Mononuclear cell (primary cell): Measurements from ENCODE around the gene ATP6V0B. TPM values are rescaled to one million over a fixed set of nuclear protein-coding genes. Genes with fewer than 3 reads are reported as not detected.

Source experiments
- H3K27me3 ChIP-seq: 2 replicates; pipeline ENCODE4 v1.6.0; 2011; ENCODE audit warnings: low read length, control low read depth; ENCODE audit not compliant: insufficient read depth
- H3K4me1 ChIP-seq: 2 replicates; pipeline ENCODE4 v1.5.1; 2011; ENCODE audit warnings: mild to moderate bottlenecking, low read length, control low read depth; ENCODE audit not compliant: insufficient read depth
- H3K4me3 ChIP-seq: 2 replicates; pipeline ENCODE4 v1.5.1; 2011; ENCODE audit warnings: mild to moderate bottlenecking, low read length, moderate library complexity
- H3K9me3 ChIP-seq: 2 replicates; pipeline ENCODE4 v1.5.1; 2011; ENCODE audit warnings: low read depth, mild to moderate bottlenecking, control low read depth, low read length
- total RNA-seq: library from RNA; depleted of rRNA; stranded (reverse); fragments of >200 nt; gene quantifications from one replicate; pipeline ENCODE4 v1.2.3, GENCODE V29; 2012

Gene ATP6V0B
- total RNA-seq, 1 donor = 73.1 TPM

DNA sequence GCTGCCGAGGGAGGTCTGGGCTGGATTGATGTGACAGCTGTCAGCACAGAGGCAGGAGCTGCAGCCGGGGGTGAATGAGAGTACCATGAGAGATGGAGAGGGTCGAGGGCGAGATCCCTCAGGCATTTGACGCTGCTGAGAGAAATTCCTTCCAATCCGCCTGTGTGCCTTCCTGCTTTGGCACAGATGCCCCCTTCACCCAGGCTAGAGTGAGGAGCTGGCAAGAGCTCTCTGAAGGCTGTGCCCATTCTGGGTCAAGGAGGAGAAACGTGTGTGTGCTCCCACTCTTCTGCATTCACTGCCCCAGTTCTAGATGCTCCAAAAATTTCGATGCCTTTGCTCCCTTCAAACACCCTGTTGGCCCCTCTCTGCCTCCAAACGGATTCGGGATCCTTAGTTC, 36.4 kb upstream of the ATP6V0B start:
- Histone ChIP-seq H3K4me3 (no peak overlapping the region), H3K4me1 (peaks cover 27% of the 10 kb centered on the region), H3K9me3 (no peaks in the 10 kb centered on the region), H3K27me3 (peaks cover 16% of the 10 kb centered on the region)

DNA sequence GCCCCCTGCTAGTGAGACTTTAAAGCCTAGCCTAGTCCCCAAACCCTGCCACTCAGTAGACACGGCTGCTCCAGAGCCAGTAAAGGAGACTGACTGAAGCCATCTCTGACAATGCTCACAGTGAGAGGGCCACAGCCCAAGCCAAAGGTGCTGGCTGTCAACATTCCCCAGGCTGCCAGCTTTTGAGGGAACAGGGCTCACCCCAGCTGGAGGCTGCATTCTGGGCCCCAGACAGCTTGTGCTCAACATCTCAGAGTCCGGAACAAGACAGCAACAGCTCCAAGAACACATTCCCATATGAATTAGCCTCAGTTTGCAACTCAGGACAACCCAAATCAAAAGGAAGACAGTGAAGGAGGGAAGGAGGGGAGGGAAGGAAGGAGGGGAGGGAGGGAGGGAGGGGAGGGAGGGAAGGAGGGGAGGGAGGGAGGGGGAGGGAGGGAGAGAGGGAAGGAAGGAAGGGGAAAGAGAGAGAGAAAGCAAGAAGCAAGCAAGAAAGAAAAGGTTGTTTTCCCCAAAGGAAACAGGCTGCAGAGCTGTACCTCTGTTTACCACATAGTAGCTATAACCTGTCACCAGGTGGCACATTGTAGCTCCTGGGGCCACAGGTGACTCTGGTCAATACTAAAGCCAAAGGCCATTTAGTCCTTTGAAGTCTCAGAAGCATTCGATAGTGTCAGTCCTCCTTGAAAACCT, 35.7 kb upstream of the ATP6V0B start:
- Histone ChIP-seq H3K4me3 (no peak overlapping the region), H3K9me3 (no peaks in the 10 kb centered on the region), H3K4me1 (peaks cover 20% of the 10 kb centered on the region), H3K27me3 (peaks cover 12% of the 10 kb centered on the region)

DNA sequence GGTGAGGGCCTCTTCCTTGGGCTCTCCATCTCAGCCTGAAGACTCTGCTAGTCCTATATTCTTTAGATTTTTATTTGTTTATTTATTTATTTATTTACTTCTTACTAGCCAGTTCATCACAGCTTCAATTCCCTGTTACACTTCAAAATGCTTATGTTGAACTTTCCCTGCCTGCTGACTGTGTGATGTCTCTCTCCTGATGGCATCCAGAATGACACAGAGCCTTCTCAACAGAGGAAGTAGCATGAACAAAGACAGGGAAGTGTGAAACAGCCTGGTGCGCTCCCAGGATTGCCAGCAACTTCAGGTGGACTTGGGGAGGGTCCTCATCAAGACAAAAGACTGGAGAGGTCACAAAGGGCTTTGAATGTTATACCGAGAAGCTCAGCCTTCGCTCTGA, 32.3 kb upstream of the ATP6V0B start:
- Histone ChIP-seq H3K4me3 (no peak overlapping the region), H3K9me3 (no peaks in the 10 kb centered on the region), H3K4me1 (peaks cover 15% of the 10 kb centered on the region), H3K27me3 (no peaks in the 10 kb centered on the region)

DNA sequence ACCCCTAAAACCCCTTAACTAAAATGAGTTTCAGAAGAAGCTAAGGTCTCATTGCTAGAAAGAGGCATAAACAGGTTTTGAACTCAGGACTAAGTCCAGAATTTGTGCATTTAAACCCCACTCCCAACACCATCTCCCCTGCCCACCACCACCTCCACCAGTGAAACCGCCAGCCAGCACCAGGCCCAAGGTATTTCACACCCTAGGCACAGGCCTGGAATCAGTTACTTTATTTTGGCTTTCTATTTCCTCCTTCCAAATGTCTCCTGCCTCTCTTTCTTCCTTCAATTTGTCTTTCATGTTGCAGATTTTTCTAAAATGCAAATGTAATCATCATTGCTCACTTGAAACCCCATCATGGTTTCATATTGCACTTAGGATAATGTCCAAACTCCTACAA, 29.9 kb upstream of the ATP6V0B start:
- H3K4me1 ChIP-seq = peaks cover 20% of the 10 kb centered on the region
- H3K4me3 ChIP-seq = no peak overlapping the region
- no peaks in the 10 kb centered on the region for H3K27me3 ChIP-seq
- H3K9me3 ChIP-seq = no peaks in the 10 kb centered on the region

DNA sequence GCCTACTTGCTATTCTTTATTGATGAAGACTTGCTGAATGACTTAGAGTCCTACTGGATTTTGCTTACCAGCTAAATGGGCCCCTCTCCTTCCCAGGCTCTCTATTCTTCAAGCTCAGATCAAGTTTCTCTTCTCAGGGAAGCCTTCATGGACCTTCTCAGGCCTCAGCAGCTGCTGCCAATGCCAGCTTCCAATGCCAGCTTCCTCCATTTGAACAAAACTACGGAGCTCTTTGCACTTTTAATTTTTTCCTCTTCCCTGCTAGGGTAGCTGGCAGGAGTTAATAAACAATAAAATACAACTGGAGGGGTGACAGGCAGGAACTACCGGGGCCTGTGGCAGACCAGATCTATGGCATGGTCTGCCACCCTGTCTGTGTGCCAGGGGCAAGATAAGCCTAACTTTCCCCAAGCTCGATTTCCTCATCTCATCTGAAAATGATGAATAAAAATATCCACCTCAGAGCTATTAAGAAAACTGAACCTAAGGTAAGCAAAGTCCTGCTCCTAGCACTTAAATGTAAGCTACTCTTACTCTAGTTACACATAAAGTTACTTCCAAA, 29.0 kb upstream of the ATP6V0B start:
- H3K4me3 ChIP-seq = peak overlapping the region; percentile 74
- peaks cover 20% of the 10 kb centered on the region for H3K4me1 ChIP-seq
- no peaks in the 10 kb centered on the region for H3K9me3 ChIP-seq
- no peaks in the 10 kb centered on the region for H3K27me3 ChIP-seq

DNA sequence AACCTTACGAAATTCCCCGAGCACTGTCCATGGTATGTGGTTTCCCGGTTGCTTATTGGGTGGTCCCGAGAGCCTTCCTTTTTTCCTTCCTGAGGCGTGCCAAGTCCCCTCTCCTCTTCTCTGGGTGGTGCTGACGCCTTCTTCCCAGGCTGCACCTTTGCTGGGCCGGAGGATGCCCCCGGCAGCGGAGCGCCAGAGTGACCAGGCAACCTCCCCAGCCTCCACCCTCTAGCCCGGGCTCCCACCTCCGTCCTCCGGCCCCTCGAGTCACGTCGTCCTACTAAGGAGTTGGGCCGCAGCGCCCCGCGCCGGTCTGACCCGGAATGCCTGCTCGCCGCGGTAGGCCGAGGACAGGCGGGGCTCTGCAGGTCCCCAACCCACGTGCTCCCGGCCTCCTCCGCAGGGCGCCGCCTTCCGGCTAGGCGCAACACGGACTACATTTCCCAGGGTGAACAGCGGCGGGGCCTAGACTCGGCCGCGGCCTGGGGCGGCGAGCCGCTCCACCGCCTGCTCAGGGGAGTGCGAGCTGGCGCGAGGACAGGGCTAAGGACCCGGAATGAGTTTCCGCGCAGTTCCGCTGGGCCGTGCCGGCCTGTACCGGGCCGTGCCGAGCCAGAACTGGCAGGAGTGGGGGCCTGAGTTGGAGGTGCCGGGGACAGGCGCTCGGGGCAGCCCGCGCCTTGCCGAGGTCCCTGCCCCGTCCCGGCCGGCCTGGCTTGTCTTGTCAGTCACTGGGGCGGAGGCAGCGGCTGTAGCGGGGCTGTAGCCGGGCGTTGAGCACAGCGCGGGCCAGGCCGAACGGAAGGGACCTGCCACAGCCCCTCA, 28.3 kb upstream of the ATP6V0B start, which contains the start of gene IPO13:
TSS of gene IPO13 (plus strand) at position 715 of the 825 bp plus-strand sequence. CDS start 651 bp downstream, outside the sequence.
- peak within 1 kb of the TSS; percentile 74 for H3K4me3 ChIP-seq
- peaks cover 20% of the 10 kb centered on the region for H3K4me1 ChIP-seq
- H3K9me3 ChIP-seq = no peaks in the 10 kb centered on the region
- H3K27me3 ChIP-seq = no peaks in the 10 kb centered on the region

DNA sequence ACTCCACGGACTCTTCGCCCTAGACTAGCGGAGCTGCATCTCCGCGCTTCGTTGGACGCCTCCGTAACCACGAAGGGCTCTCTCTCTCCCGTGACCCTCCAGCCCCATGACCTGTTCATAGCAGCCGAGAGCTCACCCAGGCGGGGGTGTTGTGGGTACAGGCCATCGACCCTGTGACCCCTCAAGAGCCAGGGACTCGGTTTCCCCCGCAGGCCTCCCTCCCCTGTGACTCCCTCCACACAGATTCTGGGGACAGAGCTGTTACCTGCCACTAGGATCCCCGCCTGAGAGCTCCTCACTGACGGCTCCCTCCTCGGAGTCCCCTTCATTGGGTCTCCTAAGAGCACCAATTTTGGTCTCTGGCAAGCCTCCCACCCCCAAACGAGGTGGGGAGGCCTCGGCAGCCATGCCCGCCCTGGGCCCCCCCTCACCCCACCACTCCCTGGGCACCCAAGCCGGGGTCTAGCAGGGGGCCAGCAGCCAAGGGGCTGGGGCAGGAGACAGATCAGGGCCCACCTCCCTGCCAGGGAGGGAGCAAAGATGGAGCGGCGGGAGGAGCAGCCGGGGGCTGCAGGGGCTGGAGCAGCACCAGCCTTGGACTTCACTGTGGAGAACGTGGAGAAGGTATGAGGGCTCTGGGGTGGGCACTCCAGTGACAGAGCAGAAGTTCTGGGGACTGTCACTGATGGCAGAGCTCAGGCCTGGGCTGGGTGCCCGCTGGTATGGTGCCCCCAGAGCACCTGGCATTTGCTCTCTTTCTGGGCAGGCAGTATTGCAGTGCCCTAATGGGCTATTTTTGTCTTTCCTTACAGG, 27.5 kb upstream of the ATP6V0B start:
- Histone ChIP-seq H3K4me1 (peaks cover 20% of the 10 kb centered on the region), H3K9me3 (no peaks in the 10 kb centered on the region), H3K4me3 (peak overlapping the region; percentile 74)

DNA sequence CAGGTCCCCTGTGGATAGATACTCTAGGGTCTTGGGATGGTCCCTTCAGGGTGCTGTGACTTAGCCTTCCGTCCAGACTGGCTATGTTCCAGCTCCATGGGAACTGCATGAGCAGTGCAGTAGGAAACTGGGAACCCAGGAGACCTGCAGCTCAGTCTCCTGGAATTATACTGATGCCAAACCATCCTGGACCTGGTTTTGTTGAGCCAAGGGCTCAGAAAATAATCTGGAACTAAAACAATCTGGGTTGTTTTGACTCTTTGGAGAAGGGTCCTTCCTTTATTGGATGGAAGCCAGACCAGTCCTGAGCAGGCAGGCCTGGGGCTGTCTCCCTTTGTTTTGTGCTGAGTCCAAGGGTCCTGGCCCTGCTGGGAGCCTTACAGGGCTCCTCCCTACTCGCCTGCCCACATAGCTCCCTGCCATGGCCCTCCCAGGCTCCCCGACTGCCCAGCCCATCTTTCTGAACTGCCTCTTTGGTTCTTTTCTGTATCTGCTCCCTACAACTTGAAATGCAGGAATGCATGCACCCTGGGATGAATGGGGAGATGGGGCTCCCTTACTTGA, 26.8 kb upstream of the ATP6V0B start:
- H3K4me1 ChIP-seq = peaks cover 20% of the 10 kb centered on the region
- no peaks in the 10 kb centered on the region for H3K27me3 ChIP-seq
- H3K9me3 ChIP-seq = no peaks in the 10 kb centered on the region
- no peak overlapping the region for H3K4me3 ChIP-seq

More for the DNA sequence above, 27.5 kb upstream of the ATP6V0B start:
- no peaks in the 10 kb centered on the region for H3K27me3 ChIP-seq

DNA sequence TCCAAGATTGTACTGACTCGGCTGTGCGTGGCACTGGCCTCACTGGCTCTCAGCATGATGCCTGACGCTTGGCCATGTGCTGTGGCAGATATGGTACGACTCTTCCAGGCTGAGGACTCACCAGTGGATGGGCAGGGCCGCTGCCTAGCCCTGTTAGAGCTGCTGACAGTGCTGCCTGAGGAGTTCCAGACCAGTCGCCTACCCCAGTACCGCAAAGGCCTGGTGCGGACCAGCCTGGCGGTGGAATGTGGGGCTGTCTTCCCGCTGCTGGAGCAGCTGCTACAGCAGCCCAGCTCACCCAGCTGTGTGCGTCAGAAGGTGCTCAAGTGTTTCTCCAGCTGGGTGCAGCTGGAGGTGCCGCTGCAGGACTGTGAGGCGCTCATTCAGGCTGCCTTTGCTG, 25.1 kb upstream of the ATP6V0B start:
- Histone ChIP-seq H3K27me3 (no peaks in the 10 kb centered on the region), H3K4me3 (no peak overlapping the region), H3K4me1 (peaks cover 20% of the 10 kb centered on the region), H3K9me3 (no peaks in the 10 kb centered on the region)

DNA sequence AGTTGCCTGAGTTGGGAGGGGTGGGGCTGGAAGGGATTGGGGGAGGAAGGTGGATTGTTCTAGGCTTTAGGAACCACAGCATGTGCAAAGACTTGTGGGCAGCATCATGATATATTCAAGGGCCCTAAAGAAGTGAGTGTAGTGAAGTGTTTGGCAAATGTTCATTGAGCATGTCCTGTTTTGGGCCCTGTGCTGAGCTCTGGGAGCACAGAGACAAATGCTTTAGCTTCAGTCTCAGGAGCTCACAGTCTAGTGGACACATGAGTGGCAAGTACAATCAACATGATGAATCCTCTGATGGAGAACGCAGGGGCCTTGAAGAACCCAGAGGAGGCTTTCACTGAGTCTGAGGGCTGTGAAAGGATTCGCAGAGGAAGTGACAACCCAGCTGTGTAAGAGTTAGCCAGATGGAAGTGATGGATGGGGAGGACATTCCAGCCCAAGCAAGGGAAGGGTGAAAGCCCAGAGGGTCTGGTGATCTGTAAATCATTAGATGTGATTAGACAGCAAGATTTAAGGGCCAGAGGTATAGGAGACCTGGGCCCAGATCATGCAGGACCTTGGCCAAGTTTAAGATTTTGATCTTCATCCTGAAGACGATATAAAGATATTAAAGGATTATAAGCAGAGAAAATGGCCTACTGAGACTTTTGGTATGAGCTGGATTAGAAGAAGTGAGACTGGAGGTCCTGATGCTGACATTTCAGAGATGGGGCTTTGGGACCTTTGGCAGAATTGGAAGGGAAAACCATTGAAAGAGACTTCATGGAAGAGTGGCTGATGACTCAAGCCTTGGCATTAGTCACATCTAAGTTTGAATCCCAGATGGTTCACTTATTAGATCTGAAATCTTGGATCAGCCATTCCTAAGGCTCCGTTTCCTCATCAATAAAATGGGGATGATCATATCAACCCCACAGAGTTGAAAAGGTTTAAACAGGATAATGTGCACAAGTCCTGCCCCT, 23.5 kb upstream of the ATP6V0B start:
- no peaks in the 10 kb centered on the region for H3K27me3 ChIP-seq
- H3K9me3 ChIP-seq = no peaks in the 10 kb centered on the region
- peaks cover 12% of the 10 kb centered on the region for H3K4me1 ChIP-seq
- no peak overlapping the region for H3K4me3 ChIP-seq

DNA sequence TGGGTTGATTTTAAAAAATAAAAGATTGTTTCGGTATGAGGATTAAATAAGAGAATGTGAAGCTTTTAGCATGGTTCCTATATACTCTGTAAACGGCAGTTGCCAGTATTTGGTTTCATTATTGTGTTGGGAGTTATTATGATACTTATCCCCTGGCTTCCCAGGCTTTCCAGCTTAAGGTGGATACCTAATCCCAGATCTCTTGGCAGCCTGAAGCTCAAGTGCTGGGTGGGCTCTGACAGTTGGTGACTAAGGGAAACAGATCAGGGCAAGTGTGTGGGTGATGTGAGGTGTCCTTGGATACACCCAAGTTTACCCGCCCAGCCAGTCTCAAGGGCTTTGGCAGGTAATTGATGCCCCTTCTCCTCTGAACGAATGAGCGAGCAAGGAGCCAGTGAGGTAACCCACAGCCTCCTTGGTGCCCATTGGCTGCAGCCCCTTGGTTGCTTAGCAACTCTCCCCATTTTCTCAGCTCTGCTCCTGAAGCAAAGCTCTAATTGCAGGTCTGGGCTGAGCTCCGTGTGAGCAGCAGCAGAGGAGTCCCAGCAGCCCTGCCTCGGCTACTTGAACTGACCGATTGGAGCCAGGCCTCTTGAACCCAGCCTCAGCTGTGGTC, 21.9 kb upstream of the ATP6V0B start:
- Histone ChIP-seq H3K4me1 (peaks cover 4% of the 10 kb centered on the region), H3K9me3 (no peaks in the 10 kb centered on the region), H3K27me3 (no peaks in the 10 kb centered on the region), H3K4me3 (no peak overlapping the region)

DNA sequence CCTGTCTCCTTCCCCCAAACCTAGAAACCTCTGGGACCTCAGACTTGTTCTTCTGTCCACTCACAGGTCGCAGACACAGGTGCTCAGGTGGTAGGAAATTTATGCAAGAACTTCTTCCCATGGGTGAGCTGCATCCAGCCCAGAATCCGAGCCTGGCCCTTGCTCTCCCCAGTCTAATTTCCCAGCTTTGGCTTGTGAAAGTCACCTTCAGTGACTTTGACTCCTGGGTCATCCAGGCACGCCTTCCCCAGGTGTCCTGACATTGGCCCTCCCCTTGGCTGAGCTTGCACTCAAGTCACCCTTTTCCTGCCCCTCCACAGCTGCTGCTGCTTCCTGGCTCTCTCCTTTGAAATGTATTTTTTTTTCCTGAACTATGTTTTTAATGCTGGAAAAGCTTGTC, 21.4 kb upstream of the ATP6V0B start:
- Histone ChIP-seq H3K27me3 (no peaks in the 10 kb centered on the region), H3K9me3 (no peaks in the 10 kb centered on the region), H3K4me1 (no peaks in the 10 kb centered on the region), H3K4me3 (no peak overlapping the region)

DNA sequence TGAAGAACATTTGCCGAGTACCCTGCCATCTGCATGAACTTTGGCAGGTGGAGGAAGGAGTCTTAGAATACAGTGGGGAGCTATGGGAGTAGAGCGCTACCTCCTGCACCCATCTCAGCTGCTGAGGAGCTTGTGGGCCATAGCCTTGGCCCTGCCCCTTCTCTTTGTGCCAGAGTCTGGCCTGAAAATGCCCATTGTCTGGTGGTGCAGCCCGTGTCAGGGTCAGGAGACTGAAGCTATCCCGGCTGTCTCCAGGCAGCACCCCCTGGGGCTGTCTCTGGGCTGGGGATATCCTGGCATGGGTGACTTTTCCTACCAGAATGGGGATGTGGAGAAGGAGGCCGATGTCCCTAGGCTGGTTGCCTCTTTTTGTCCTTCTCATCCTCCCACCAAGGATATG, 20.7 kb upstream of the ATP6V0B start:
- Histone ChIP-seq H3K9me3 (no peaks in the 10 kb centered on the region), H3K27me3 (no peaks in the 10 kb centered on the region), H3K4me3 (no peak overlapping the region), H3K4me1 (no peaks in the 10 kb centered on the region)
